ENCODE results near the gene OSBPL7.

- no peak for TF ChIP-seq POLR2A (IDR thresholded peaks at IDR 0.05)
- no peak for TF ChIP-seq CTCF (IDR thresholded peaks at IDR 0.05)
Observed at GRCh38 chr17:47813077-47813476, 8.5 kb downstream of the OSBPL7 start.

Measured in esophagus squamous epithelium (tissue), 4 donors.